ENCODE results near the gene CEP78. TPM values are rescaled to one million over a fixed set of nuclear protein-coding genes. Genes with fewer than 3 reads are reported as not detected.

The CEP78 gene
- total RNA-seq, 1 donor = 24.1 TPM

DNA sequence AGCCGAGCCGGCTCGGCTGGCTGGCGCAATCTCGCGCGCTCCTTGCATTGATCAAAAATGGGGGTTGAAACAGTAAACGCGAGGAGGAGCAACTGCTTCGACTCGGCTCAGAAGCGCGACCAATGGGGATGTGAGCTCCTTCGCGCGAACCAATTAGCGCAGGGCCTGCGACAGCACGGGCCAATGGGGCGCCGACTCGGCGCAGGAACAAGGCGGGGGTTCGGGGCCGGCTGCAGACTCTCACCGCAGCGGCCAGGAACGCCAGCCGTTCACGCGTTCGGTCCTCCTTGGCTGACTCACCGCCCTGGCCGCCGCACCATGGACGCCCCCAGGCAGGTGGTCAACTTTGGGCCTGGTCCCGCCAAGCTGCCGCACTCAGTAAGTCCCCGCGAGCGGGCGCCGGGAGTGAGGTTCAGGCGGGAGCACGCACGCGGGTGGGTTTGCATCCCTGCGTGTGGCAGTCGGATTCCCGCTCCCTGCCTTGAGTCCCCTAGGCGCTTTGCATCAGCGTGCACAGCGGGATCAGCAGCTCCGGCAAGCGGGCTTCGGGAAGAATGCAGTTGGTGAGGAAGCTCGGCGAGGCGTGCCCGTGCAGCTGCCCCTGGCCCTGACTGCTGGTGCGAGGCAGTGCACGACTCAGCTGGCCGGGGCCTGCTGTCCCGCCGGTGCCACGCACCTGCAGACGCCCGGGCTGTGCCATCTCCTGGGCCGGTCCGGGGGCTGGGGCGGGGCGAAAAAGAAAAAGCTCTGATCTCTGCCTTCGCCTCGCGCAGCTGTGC is 61.2 kb downstream of the CEP78 start, which contains the start of gene PSAT1:
Gene PSAT1, plus strand, starts transcription at position 233 of the 779 bp plus-strand sequence. Its CDS starts 86 bp downstream, at position 319.
- TF ChIP-seq, protein P1, sequence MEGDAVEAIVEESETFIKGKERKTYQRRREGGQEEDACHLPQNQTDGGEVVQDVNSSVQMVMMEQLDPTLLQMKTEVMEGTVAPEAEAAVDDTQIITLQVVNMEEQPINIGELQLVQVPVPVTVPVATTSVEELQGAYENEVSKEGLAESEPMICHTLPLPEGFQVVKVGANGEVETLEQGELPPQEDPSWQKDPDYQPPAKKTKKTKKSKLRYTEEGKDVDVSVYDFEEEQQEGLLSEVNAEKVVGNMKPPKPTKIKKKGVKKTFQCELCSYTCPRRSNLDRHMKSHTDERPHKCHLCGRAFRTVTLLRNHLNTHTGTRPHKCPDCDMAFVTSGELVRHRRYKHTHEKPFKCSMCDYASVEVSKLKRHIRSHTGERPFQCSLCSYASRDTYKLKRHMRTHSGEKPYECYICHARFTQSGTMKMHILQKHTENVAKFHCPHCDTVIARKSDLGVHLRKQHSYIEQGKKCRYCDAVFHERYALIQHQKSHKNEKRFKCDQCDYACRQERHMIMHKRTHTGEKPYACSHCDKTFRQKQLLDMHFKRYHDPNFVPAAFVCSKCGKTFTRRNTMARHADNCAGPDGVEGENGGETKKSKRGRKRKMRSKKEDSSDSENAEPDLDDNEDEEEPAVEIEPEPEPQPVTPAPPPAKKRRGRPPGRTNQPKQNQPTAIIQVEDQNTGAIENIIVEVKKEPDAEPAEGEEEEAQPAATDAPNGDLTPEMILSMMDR (IDR thresholded peaks at IDR 0.05; ENCODE audit: insufficient read depth, low read length) = no peak
- DNase-seq (ENCODE audit: low read depth) = peak; percentile 98
- H3K4me3 ChIP-seq (ENCODE audit: low read depth, low read length) = peak within 1 kb of the TSS; percentile 95

DNA sequence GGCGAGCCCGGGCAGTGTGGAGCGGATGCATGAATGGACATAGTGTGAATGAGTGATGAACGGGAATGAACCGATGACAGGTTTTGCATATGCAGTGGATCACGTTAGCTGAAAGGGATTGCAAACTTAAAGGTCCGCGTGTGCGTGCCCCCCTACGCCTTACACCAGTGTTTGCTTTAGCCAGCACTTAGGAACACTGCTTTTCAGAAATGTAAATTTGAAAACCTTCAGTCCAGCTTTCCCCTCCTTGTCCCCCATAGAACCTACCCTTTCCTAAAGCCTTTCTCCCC is 61.7 kb downstream of the CEP78 start:
- peak overlapping the region; percentile 95 for H3K4me3 ChIP-seq (ENCODE audit: low read depth, low read length)
- no peak for DNase-seq (ENCODE audit: low read depth)
- TF ChIP-seq, protein P1 (IDR thresholded peaks at IDR 0.05; ENCODE audit: insufficient read depth, low read length) = no peak

DNA sequence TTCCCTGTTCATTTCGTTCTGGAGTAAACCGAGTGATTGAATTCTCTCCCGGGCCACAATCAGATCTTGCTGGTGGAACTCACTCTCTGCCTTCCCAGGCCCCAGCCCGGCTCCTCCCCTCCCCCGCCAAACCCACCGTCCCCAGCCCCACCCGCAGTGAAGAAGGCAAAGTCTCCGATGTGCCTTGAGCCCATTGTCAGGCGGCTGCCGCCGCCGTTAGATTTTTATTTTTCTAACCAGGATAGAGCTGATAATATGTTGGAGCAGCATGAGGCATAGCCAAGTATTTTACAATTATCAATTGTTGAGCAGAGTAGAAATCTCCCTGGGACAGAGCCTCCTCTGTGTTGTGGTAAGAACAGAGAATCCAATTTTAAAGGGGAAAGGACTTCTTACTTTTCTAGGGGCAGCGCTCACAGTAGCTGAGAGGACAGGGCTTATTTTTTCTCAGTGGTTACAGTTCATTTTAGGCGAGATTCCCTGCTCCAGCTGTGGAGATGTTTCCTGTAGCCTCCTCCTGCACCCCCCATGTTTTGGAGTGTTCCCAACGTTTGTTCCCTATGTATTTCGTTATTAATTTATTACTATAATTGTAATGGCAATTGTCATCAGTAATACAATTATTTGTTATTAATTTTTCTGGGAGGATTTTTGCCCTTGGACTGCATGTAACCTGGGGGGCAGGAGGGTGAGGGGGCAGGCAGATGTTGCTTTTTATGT is 62.3 kb downstream of the CEP78 start:
- DNase-seq (ENCODE audit: low read depth) = no peak
- peak overlapping the region; percentile 95 for H3K4me3 ChIP-seq (ENCODE audit: low read depth, low read length)
- TF ChIP-seq, protein P1 (IDR thresholded peaks at IDR 0.05; ENCODE audit: insufficient read depth, low read length) = no peak

DNA sequence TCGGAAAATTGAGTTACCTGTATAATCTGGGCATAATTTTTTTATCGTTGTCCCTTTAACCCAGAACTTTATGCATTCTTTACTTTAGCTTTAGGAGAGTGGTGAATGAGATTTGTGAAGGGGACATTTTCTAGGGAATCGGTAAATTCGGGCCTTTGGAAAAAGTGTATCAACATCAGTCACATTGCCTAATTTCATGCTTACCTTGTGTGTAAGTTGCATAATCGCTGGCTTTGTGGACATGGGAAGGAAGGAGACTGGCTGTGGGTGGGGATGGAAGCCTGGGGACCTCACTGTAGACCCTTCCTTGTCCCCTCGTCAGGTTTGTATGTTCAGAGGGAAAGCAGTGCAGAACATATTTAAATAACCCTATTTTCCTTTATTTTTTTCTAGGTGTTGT is 64.3 kb downstream of the CEP78 start:
- DNase-seq (ENCODE audit: low read depth) = no peak
- TF ChIP-seq, protein P1 (IDR thresholded peaks at IDR 0.05; ENCODE audit: insufficient read depth, low read length) = no peak
- H3K4me3 ChIP-seq (ENCODE audit: low read depth, low read length) = no peak overlapping the region

DNA sequence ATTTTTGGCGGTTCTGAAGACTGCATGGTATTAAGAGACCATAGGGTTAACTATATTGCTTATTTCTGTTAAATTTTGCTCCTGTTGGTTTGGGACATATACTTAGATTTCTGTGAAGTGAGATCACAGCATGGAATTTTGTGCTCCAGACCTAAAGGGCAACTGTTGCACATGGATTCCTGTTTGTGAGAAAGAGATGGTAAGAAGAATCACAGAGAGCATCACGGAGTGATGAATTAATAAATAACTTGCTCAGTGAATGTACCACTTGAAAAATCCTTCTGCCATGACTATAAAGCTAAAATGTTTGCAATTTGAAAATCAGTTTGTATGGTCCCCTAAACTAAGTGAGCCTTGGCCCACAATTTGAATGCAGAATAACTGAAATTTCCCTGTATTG is 65.6 kb downstream of the CEP78 start:
- TF ChIP-seq, protein P1 (IDR thresholded peaks at IDR 0.05; ENCODE audit: insufficient read depth, low read length) = no peak
- H3K4me3 ChIP-seq (ENCODE audit: low read depth, low read length) = no peak overlapping the region
- DNase-seq (ENCODE audit: low read depth) = no peak

DNA sequence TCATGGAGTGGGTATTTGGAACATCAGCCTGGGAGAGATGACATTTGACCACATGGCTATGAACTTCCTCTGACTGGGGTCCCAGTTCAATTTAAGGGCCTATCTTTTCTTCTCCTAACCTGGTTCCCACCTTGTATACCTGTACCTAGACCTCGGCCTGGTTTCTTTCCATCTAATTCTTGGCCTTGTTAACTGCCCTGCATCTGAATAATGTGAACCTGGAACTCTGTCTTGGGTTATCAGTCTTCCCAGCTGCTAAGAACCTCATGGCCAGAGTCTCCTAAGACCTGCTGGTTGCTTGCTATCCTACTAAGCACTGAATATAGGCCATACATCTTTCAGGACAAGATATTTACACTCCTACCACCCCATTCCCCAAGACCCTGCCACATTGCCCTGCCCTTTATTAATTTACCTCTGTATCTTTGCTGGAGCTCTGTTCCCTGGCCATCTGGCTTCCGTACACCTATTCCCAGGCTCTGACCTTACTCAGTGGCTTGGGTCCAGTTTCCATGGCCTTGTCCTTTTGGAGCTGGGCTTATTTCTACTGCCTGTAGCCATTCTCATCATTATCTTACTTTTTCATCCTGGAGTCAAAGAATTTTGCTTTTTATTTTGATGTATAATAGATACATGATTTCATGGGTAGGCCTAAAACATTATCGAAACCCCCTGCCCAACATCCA is 67.6 kb downstream of the CEP78 start:
- H3K4me3 ChIP-seq (ENCODE audit: low read depth, low read length) = no peak overlapping the region
- TF ChIP-seq, protein P1 (IDR thresholded peaks at IDR 0.05; ENCODE audit: insufficient read depth, low read length) = no peak
- DNase-seq (ENCODE audit: low read depth) = no peak
